22Rv1 (cell line): Measurements from ENCODE around the gene GABRD.
"Not testable (repeated sequence)": the region's sequence is repeated elsewhere in the genome, so short reads cannot be mapped to it uniquely, and the experiment has no call there.

Experiments used
- H3K27ac ChIP-seq: fragments of 450-650 bp; 2 replicates; pipeline ENCODE4 v1.5.1; 2017
- CTCF ChIP-seq: fragments of 450-650 bp; IDR thresholded peaks from 2 replicates; pipeline ENCODE4 v1.5.1; 2017; ENCODE audit warnings: mild to moderate bottlenecking
- ZFX ChIP-seq: fragments of 450-650 bp; IDR thresholded peaks from 2 replicates; pipeline ENCODE4 v1.6.1; 2017; ENCODE audit warnings: antibody characterized with exemption, borderline replicate concordance

GABRD gene

GRCh38 chr1:1980467-1981141 lies 38.5 kb upstream of the GABRD start:
- H3K27ac ChIP-seq, result no peak overlapping the region
- TF ChIP-seq ZFX, result no peak
- TF ChIP-seq CTCF, result no peak

- no peak for TF ChIP-seq CTCF
- TF ChIP-seq ZFX, result no peak
- no peak overlapping the region for H3K27ac ChIP-seq
Observed at GRCh38 chr1:1981142-1981500, 38.0 kb upstream of the GABRD start.

- H3K27ac ChIP-seq, result not testable (repeated sequence)
Observed at GRCh38 chr1:1981631-1982327, 37.4 kb upstream of the GABRD start.

- H3K27ac ChIP-seq, result no peak overlapping the region
- TF ChIP-seq CTCF (no peak), ZFX (no peak)
Observed at GRCh38 chr1:1982379-1983232, 36.5 kb upstream of the GABRD start.

- no peak overlapping the region for H3K27ac ChIP-seq
- TF ChIP-seq ZFX (no peak), CTCF (no peak)
Observed at GRCh38 chr1:1984560-1985070, 34.5 kb upstream of the GABRD start.

- no peak overlapping the region for H3K27ac ChIP-seq
- TF ChIP-seq ZFX, result no peak
- TF ChIP-seq CTCF, result no peak
Observed at GRCh38 chr1:1985375-1986050, 33.6 kb upstream of the GABRD start.

- no peak overlapping the region for H3K27ac ChIP-seq
- TF ChIP-seq CTCF, result no peak
Observed at GRCh38 chr1:1986451-1987141, 32.5 kb upstream of the GABRD start.
